Coronary artery (tissue), 2 donors: Measurements from ENCODE around the gene VWC2.

Source experiments
- DNase-seq: peaks from one replicate; pipeline ENCODE4 v3.0.0-alpha.2; 2017; ENCODE audit warnings: low spot score
- H3K27ac ChIP-seq, 2 donors: fragments of 200-600 bp; sonication (generic); one replicate each; pipeline ENCODE4 v1.5.1; 2016 to 2019
- H3K4me3 ChIP-seq: fragments of 200-600 bp; sonication (generic); 2 replicates; pipeline ENCODE4 v1.5.1; 2016; ENCODE audit warnings: mild to moderate bottlenecking, moderate library complexity
- CTCF ChIP-seq: fragments of 200-600 bp; sonication (generic); IDR thresholded peaks from one replicate; pipeline ENCODE4 v1.5.1; 2019; ENCODE audit warnings: antibody characterized with exemption

The VWC2 gene

GRCh38 chr7:49773218-49773935 lies at the start of gene VWC2:
VWC2 (plus strand) TSS chr7:49773638; CDS start chr7:49775436, 1,798 bp downstream.
- Histone ChIP-seq H3K4me3 (peak within 1 kb of the TSS; percentile 72), H3K27ac (no peak within 1 kb of the TSS)
- DNase-seq = no peak
- no peak for TF ChIP-seq CTCF

- no peak for TF ChIP-seq CTCF
- no peak for DNase-seq
- no peak overlapping the region for H3K27ac ChIP-seq
- H3K4me3 ChIP-seq = no peak overlapping the region
Measured at GRCh38 chr7:49724071-49724470, 49.4 kb upstream of the VWC2 start.

- Histone ChIP-seq H3K4me3 (no peak overlapping the region), H3K27ac (no peak overlapping the region)
- DNase-seq = no peak
- no peak for TF ChIP-seq CTCF
Measured at GRCh38 chr7:49731836-49732235, 41.6 kb upstream of the VWC2 start.

GRCh38 chr7:49762666-49763065 lies 10.8 kb upstream of the VWC2 start:
- DNase-seq = no peak

GRCh38 chr7:49763791-49764190 lies 9.6 kb upstream of the VWC2 start:
- no peak for DNase-seq

More at GRCh38 chr7:49762666-49763065, 10.8 kb upstream of the VWC2 start:
- no peak for TF ChIP-seq CTCF
- no peak overlapping the region for H3K27ac ChIP-seq
- no peak overlapping the region for H3K4me3 ChIP-seq

GRCh38 chr7:49766966-49767365 lies 6.5 kb upstream of the VWC2 start:
- no peak for DNase-seq
- H3K27ac ChIP-seq = no peak overlapping the region
- TF ChIP-seq CTCF = no peak
- H3K4me3 ChIP-seq = no peak overlapping the region

More at GRCh38 chr7:49763791-49764190, 9.6 kb upstream of the VWC2 start:
- Histone ChIP-seq H3K4me3 (no peak overlapping the region), H3K27ac (no peak overlapping the region)
- TF ChIP-seq CTCF = no peak

- H3K27ac ChIP-seq = no peak overlapping the region
- TF ChIP-seq CTCF = no peak
- no peak overlapping the region for H3K4me3 ChIP-seq
- no peak for DNase-seq
Measured at GRCh38 chr7:49767719-49768118, 5.7 kb upstream of the VWC2 start.
